Germinal center (tissue), 1 donor: Measurements from ENCODE around the gene MROH2A.
"Not testable (repeated sequence)": the region's sequence is repeated elsewhere in the genome, so short reads cannot be mapped to it uniquely, and the experiment has no call there.

Source experiments
- DNase-seq: peaks from one replicate; pipeline ENCODE4 v3.0.0; 2012; ENCODE audit warnings: mixed read lengths, low spot score

MROH2A gene

GRCh38 chr2:233778030-233778429 is at the start of gene MROH2A:
Gene MROH2A, plus strand, starts transcription at chr2:233778330. Its CDS starts 1,029 bp downstream, at chr2:233779359.
- no peak for DNase-seq

GRCh38 chr2:233728723-233729301 is 49.3 kb upstream of the MROH2A start, which contains the start of gene UGT1A3:
Gene UGT1A3, plus strand, starts transcription at chr2:233729042. Its CDS starts 85 bp downstream, at chr2:233729127.
- no peak for DNase-seq

- DNase-seq = not testable (repeated sequence)
Measured at GRCh38 chr2:233736868-233737653, 41.1 kb upstream of the MROH2A start.

- no peak for DNase-seq
Measured at GRCh38 chr2:233740870-233741269, 37.3 kb upstream of the MROH2A start.

- DNase-seq = no peak
Measured at GRCh38 chr2:233743464-233744259, 34.5 kb upstream of the MROH2A start.

- no peak for DNase-seq
Measured at GRCh38 chr2:233745073-233745755, 32.9 kb upstream of the MROH2A start.

- not testable (repeated sequence) for DNase-seq
Measured at GRCh38 chr2:233745838-233746237, 32.3 kb upstream of the MROH2A start.

GRCh38 chr2:233746475-233747282 is 31.5 kb upstream of the MROH2A start:
- no peak for DNase-seq

- no peak for DNase-seq
Measured at GRCh38 chr2:233747283-233747544, 30.9 kb upstream of the MROH2A start.

GRCh38 chr2:233750689-233751088 is 27.4 kb upstream of the MROH2A start:
- DNase-seq = not testable (repeated sequence)

GRCh38 chr2:233751212-233752009 is 26.7 kb upstream of the MROH2A start:
- not testable (repeated sequence) for DNase-seq

GRCh38 chr2:233754872-233755611 is 23.1 kb upstream of the MROH2A start:
- DNase-seq = no peak

- no peak for DNase-seq
Measured at GRCh38 chr2:233756429-233757081, 21.6 kb upstream of the MROH2A start.

GRCh38 chr2:233758141-233758540 is 20.0 kb upstream of the MROH2A start:
- DNase-seq = no peak

GRCh38 chr2:233758849-233759248 is 19.3 kb upstream of the MROH2A start:
- DNase-seq = no peak

- no peak for DNase-seq
Measured at GRCh38 chr2:233760043-233760442, 18.1 kb upstream of the MROH2A start, which contains the start of gene UGT1A1. Gene UGT1A1, plus strand, starts transcription at chr2:233760270. Its CDS starts 18 bp downstream, at chr2:233760288.

- DNase-seq = no peak
Measured at GRCh38 chr2:233761040-233761769, 16.9 kb upstream of the MROH2A start.

- no peak for DNase-seq
Measured at GRCh38 chr2:233764264-233764663, 13.9 kb upstream of the MROH2A start.

- no peak for DNase-seq
Measured at GRCh38 chr2:233764761-233765160, 13.4 kb upstream of the MROH2A start.
